Renal pelvis (tissue), 4 donors: ENCODE results near the gene BANP. TPM values are rescaled to one million over a fixed set of nuclear protein-coding genes. Genes with fewer than 3 reads are reported as not detected.
"Not testable (repeated sequence)": the region's sequence is repeated elsewhere in the genome, so short reads cannot be mapped to it uniquely, and the experiment has no call there.

Experiments used
- DNase-seq: peaks from one replicate; pipeline ENCODE4 v3.0.0-alpha.2; 2013
- polyA plus RNA-seq, 3 donors: library from polyadenylated mRNA; unstranded; fragments of 120-200 nt; gene quantifications; one replicate each; pipeline ENCODE4 v1.2.1, GENCODE V29; 2013; ENCODE audit not compliant: insufficient read length in 3 of 3

The BANP gene
- polyA plus RNA-seq, 3 donors, result 23.1 to 27.4 (median 27.3) TPM

DNA sequence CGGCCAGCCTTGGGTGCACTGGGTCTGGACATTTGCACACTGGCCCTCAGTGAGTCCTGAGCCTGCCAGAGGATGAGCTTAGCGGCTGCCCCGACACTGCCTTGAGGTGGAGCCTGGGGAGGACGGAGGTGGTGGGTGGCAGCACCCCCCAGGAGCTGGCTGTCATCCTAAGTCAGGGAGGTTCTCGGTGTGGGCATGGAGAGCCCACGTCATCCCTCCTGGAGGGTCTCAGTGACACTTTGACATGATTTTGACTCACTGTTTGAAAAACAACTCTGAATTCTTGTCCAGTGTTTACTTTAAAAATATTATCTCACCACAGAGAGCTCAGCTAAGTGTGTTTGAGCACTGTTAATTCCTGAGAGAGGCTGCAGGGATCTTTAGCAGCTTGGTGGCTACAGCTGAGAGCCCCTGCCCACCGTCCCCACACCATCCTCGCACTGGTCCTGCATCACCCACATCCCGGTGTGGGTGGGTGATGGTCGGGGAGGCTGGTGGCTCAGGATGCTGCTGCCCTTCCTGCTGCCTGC is 63.1 kb downstream of the BANP start:
- DNase-seq, result no peak

DNA sequence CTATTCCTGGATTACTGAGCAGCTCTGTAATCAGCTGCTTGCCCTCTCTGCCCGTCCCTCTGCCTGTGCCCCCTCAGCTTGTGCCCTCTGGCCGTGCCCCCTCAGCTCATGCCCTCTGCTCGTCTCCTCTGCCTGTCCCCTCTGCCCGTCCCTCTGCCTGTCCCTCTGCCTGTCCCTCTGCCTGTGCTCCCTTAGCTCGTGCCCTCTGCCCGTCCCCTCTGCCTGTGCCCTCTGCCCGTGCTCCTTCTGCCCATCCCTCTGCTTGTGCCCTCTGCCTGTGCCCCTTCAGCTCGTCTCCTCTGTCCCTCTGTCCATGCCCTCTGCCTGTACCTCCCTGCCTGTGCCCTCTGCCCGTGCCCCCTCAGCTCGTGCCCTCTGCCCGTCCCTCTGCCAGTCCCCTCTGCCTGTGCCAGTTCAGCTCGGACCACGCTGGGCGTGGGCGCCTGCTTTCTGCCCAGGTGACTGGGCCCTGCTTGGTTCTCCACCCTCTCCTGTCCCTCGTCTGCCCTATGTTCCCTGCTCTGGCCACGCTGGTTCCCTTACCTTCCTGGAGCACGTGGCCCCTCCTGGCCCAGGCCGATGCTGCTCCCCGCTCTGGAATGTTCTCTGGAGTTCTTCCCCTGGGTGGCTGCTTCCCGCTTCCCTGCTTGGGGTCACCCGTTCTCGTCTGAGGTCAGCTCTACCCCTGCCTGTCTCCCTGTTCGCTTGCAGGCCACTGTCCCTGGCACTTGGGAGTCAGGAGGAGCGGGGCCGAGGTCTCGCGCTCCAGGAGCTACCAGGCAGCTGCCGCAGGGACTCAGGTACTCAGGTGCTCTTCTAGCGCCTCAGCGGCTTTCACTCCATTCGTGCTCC is 63.9 kb downstream of the BANP start:
- no peak for DNase-seq

DNA sequence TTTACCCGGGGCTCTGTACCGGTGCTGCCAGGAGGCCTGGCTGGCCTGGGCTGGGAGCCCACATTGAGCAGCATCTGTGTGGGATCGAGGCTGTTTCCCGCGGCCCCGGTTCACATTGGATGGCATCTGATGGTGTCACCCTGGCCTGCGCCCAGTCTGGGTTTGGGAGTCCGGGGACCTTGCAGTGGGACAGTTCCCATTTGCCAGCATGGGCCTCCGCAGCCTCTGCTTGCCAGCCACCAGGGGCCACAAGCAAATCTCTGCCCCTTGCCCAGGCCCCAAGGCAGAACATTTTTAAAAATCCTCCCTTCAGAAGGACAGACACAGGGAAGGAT is 64.5 kb downstream of the BANP start:
- DNase-seq, result no peak

DNA sequence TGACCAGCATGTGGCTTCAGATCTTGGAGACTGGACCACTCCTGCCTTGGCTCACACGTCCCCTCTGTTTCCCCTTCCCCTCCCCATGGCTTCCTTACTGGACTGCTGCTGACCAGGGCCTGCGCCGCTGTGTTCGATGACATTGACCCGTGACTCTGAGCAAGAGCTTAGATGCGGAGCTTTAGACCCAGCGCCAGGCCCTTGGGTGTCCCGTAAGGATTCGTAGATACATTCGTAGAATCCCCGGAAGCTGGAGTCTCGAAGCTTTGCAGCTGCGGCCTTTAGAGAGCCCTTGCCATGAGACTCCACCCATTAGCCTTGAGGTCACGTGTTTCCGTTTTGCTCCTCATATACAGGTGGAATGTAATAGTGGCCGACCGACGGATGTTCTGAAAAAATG is 65.2 kb downstream of the BANP start:
- DNase-seq, result not testable (repeated sequence)

DNA sequence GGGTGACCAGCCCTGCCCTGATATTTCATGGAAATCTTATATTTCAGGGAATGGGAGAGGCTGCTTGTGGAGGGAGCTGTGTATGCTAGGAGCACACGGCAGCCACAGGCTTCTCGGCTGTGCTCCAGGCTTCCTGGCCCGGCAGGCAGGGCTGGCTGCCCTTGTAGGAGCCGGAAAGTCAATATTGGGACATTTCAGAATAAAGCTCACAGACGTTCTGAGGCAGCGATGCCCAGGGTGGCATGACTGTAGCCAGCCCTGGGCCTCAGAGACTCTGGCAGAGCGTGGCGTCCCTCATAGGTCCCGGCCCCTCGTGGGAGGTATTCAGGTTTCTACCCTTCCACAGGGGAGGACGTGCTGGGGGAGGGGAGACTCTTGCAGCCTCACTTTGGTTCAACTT is 65.7 kb downstream of the BANP start:
- DNase-seq, result no peak

DNA sequence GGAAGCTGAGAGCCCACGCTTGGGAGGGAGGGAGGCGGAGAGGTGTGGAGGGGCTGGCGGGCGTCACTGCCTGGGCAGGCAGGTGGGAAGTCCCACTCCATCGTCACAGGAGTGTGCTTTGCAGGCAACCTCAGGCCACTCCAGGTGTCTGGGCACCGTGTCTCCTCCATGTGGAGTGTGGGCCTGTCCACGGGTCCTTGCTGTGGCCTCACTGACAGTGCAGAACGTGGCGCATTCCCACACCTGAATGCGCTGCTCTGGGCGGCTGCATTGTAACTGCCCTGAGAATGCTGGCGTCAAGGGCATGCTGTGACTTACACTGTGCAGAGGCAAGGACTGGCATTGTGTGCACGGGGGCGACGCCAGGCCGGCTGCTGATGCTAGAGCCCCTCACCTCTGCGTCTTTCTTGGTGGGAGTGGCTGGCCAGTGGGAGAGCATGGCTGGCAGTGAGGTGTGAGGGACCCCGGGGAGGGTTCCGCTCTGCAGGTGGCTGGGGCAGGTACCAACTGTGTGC is 66.4 kb downstream of the BANP start:
- no peak for DNase-seq

DNA sequence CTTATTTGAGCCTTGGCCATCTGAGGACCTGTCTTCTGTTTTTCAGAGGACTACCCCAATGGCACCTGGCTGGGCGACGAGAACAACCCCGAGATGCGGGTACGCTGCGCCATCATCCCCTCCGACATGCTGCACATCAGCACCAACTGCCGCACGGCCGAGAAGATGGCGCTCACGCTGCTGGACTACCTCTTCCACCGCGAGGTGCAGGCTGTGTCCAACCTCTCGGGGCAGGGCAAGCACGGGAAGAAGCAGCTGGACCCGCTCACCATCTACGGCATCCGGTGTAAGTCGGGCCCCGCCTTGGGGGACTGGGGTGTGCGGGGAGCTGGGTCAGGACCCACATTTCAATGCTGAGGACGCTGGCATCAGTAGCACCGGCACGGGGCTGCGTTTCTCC is 67.1 kb downstream of the BANP start:
- DNase-seq, result not testable (repeated sequence)

DNA sequence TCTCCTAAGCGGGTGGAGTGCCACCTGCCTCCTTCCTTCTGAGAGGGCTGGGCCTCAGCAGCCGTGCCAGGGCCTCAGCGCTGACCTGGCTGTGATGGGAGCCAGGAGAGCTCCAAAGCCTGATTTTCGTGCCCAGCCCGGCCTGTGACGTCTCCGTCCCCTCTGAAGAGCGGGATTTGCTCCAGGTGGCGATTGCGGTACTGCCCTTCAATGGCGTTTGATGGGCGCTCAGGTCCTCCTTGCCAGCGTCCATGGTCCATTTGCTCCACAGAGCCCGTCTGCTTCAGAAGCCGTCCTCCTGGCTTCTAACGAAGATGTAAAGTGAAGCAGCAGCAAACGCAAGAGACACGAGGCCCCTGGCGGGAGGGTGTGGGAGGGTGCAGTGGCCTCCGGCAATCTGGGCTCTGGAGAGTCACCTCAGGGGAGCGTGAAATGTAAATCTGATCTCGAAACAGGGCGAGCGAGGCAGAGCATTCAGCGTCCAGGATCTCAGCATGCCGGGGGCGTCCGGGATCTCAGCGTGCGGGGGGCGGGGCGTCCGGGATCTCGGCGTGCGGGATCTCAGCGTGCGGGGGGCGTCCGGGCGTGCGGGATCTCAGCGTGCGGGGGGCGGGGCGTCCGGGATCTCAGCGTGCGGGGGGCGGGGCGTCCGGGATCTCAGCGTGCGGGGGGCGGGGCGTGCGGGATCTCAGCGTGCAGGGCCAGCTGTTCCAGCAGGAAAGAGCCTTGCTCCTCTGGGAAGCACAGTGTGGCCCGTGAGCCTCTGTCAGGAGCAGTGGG is 68.0 kb downstream of the BANP start:
- DNase-seq, result not testable (repeated sequence)

DNA sequence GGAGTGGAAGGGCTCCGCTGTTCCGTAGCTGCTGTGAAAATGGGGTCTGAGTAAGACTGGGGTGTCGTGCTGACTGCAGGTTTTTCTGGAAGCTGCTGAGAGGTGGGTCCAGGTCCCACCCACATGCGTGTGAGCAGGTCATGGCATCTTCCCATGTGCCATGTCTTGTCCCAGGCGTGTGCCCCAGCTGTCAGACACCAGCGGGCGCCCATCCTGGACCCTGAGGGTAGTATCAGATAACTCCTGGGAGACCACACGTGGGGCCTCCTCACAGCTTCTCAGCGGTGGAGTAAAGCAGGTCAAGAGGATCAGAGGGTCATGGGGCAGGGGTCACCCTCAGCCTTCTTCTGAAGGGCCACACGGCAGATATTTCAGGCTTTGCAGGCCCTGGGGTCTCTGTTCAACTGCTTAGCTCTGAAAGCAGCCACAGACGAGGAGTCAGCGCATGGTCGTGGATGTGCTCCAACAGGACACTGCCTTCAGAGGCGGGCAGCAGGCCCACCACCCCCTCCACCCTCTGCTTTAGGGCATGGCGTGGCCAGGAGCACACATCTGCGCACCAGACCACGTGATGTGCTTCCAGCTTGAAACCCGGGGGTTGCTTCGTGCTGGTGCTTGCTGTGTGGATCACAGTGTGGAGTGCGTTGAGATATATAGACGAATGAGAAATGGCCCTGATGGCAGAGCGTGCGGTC is 68.7 kb downstream of the BANP start:
- DNase-seq, result no peak

DNA sequence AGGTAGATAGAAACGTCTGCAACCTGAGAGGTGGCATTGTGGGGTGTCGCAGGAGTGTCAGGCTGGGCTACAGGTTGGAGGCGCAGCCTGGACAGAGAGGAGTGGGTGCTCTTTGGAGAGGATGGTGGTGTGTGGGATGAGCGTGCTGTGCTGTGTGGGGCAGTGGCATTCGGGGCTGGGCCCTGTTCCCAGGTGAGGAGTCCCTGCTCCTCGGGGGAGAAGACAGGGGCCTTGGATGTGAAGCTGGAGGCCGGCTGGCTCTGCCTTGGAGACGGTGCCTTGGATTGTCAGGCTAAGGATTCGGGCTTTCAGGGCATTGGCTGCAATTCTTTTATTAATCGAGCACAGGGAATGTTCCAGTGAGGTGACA is 69.3 kb downstream of the BANP start:
- no peak for DNase-seq

DNA sequence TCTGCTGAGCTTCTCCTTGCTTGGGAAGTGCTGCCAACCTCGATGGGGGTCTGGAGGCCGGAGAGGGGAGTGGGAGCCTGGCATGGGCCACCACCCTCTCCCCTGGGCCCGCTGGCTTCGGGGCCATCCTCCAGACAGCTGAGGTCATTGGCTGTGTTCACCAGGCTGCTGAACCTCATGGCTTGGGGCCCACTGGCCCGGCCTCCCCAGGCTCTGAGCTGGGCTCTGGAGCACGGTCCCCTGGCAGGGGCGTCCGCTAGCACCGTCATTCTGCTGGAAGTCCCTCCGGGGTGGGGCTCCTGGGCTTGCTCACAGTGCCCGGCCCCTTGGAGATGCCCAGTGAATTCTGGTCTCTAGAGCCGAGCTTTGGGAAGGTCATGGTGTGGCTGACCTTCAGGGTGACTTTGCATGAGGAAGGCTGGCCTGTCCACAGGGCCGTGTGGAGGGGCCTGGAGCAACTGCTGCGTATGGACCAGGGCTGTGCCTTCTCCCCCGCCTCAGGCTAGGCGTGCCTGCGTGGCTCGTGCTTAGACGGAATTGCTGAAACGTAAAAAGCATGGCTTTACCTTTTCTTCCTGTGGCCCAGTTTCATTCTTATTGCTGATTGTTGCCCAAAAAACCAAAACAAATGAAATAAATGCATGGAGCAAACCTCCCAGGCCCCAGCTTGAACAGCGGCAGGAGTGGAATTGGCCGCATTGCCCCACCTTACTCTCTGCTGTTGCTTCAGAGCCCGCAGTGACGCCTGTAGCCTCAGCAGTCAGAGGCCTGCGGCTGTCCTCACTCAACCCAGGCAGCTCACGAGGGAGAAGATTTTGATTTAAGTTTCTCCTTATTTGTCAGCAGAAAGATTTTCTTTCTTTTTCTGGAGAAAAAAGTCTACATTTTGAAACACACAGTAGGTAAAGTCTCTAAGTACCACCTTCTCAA is 70.1 kb downstream of the BANP start:
- not testable (repeated sequence) for DNase-seq

DNA sequence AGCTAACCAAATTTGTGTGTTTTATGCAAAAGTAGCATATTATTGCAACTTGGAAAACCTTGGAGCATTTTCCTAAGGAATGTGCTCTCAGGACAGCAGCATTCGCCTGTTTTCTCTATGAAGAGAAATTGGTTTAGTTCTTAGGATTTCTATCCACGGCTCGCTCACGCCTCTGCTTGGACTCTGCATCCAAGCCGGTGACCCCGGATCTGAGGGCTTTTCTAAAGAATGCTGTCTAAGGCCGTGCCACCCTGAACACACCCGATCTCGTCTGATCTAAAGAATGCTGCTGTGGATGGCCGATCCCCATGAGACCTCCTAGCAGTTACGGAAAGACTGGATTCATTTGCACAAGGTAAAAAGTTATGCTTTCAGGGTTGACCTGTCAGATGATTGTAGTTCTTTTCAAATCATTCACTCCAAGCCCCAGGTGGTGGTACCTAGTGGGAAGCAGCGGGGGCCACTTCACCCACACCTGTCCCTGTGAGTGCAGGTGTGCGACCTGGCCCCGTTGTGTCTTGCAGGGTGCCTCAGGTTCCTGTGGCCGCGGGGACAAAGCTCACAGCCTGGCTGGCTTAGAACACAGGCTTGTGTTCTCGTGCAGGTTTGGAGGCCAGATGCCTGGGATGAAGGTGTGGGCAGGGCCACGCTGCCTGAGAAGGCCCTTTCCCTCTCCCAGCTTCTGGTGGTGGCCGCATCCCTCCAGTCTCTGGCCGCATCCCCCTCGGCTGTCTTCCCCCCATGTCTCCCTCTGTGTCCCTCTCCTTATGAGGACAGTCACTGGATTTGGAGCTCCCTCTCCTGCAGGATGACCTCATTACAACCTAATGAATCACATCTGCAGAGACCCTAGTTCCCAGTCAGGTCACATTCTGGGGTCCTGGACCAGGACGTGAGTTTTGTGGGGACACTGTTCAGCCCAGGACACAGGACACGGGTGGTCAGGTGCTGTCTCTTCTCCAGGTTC is 71.1 kb downstream of the BANP start:
- no peak for DNase-seq

DNA sequence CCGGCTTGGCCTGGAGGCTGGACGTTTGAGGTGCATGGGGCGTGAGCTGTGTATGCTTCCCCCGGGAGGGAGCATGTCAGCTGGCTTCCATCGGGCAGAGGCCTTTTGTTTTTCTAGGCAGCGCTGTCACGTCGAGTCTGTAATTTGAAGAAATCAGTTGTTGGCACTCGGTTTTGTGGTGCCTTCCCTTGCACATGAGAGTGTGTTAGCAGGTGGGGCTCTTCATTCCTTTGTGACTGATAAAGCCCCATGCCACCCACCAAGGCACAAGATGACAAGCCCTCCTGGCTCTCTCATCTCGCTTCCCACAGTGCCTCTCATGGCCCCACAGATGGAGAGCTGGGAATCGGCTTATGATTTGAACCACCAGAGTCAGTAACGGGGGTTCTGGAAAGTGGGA is 72.1 kb downstream of the BANP start:
- DNase-seq, result no peak

DNA sequence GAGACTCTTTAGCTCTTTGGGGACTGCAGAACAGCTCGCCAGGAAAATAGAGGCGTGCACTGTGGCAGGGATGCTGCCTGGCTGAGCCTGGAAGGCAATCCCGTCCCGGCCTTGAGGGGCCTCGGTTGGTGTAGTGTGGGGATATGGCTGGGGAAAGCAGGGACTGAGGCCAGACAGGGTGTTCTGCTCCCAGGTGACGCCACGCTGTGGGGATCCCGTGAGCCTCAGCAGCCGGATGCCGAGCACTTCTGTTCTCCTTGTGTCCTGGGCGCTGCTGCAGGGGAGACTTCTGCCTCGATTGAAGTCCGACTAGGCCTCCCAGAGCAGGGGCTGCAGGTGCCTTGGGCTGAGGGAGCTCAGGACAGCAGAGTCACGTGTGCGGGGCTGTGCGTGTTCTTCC is 72.6 kb downstream of the BANP start:
- no peak for DNase-seq

DNA sequence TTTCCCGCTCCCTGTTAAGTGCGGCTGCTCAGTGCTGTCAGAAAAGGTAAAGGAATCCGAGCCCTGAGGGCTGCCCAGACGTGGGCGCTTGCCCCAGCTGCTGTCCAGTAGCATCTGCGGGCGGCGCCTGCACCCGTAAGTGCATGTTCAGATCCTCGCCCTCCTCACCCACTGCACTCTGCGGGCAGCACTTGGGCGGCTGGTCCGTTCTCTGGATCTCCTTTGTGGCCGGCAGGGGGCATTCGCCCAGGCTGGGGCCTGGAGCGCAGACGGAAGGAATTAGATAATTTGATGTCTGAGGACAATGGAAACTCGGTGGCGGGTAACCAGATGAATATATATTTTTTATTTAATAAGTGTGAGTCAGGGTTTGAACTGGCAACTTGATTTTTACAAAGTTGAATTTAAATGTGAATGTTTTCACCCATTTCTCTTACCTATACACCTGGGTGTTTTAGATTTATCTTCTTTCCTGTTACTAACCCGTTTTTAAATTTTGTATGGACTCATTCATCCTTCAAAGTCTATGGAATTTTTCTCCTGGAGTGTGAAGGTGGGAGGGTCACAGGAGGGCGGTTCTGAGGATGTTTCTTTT is 73.4 kb downstream of the BANP start:
- not testable (repeated sequence) for DNase-seq

DNA sequence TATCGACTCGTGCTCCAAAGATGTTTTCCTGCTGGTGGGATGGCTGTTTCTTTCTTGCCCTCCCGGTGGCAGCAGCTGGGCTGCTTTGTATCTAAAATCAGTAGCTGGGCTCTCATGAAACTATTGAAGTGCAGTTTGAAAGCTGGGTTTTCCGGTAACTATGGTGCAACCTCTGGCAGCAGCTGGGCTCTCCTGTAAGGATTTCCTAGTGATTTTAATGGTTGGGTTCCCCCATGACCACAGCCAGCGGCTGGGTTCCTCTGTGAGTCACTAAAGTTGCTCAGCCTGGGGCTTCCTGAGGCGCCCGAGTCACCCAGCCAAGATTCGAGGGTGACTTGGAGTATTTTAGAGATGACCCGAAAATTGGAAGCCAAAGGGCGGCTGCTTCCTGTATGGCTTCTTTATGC is 73.9 kb downstream of the BANP start:
- DNase-seq, result not testable (repeated sequence)

DNA sequence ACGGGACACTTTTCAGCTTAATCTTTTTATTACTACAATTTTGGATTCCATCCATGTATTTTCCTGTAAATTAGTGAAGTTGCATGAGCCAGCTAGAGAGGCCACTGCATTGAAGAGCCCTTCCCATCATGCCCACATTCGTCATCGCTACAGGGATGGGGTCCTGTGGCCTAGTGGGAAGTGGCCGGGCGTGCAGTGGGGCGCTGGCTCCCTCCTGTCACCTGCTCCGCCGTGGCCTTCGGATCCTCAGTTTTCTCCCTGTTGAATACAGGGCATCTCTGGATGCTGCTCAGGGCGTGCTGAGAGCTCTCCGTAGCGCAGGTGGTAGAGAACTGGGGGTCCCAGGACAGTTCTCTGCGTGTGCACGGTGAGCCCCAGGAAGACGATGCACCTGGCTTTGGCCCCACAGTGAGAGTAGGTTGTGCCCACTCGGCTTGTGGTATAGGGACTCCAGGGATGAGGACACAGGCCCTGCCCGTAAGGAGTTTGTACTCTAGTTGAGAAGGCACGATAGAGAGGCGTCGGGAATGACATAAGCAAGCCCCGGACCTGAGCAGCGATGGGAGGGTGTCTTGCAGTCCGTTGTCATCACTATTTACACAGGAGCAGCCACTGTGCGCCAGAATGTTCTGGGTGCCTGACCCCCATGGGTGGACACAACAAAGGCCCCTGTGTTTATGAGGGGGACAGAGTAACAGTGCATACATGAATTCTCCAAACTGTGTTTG is 74.8 kb downstream of the BANP start:
- not testable (repeated sequence) for DNase-seq
